Calu3 (cell line): Measurements from ENCODE around the gene NSL1. TPM values are rescaled to one million over a fixed set of nuclear protein-coding genes. Genes with fewer than 3 reads are reported as not detected.
A peak's percentile ranks its signal among the peaks of the same experiment; 100 is the strongest.

Experiments
- BruUV-seq: library from RNA; stranded (reverse); fragments of 400-500 nt; replicated peaks from 2 replicates; lab custom pipeline; 2021; lab: Mats Ljungman, UMichigan
- CTCF ChIA-PET: fragments of 300-600 bp; sonication (Branson Sonifier 250); formaldehyde crosslinking; loops from one replicate; lab custom pipeline; 2022; ENCODE audit warnings: antibody characterized with exemption; lab: Charles Lee
- DNase-seq: peaks from one replicate; pipeline ENCODE4 v3.0.0; 2022
- H3K27ac Mint-ChIP-seq: one replicate; pipeline ENCODE4 v1.8.0; 2022; ENCODE audit warnings: mixed read lengths; ENCODE audit not compliant: unreplicated experiment
- H3K27me3 Mint-ChIP-seq: one replicate; pipeline ENCODE4 v1.8.0; 2022; ENCODE audit warnings: mixed read lengths; ENCODE audit not compliant: unreplicated experiment
- H3K36me3 Mint-ChIP-seq: one replicate; pipeline ENCODE4 v1.8.0; 2022; ENCODE audit warnings: mild to moderate bottlenecking, moderate library complexity, mixed read lengths; ENCODE audit not compliant: insufficient read depth, unreplicated experiment
- H3K4me1 Mint-ChIP-seq: one replicate; pipeline ENCODE4 v1.8.0; 2022; ENCODE audit warnings: mild to moderate bottlenecking, low read depth, mixed read lengths; ENCODE audit not compliant: unreplicated experiment
- H3K4me3 Mint-ChIP-seq: one replicate; pipeline ENCODE4 v1.8.0; 2022; ENCODE audit warnings: mild to moderate bottlenecking, low read depth, moderate library complexity, mixed read lengths; ENCODE audit not compliant: unreplicated experiment
- H3K9me3 Mint-ChIP-seq: one replicate; pipeline ENCODE4 v1.8.0; 2022; ENCODE audit warnings: low read depth, mixed read lengths; ENCODE audit not compliant: unreplicated experiment
- CTCF ChIP-seq: fragments of 200-600 bp; IDR thresholded peaks from one replicate; pipeline ENCODE4 v1.8.0; 2022; ENCODE audit warnings: antibody characterized with exemption; ENCODE audit not compliant: unreplicated experiment
- intact Hi-C: fragments of 100-400 bp; cut with micrococcal nuclease; formaldehyde crosslinking; loops from one replicate; pipeline ENCODE4 v1.10.0; 2022; ENCODE audit not compliant: unreplicated experiment
- total RNA-seq: library from RNA; stranded (reverse); gene quantifications from 2 replicates; pipeline ENCODE4 v1.2.3, GENCODE V29; 2022

The NSL1 gene
- total RNA-seq, 1 experiment from 2014 or later = 47.2 TPM

DNA sequence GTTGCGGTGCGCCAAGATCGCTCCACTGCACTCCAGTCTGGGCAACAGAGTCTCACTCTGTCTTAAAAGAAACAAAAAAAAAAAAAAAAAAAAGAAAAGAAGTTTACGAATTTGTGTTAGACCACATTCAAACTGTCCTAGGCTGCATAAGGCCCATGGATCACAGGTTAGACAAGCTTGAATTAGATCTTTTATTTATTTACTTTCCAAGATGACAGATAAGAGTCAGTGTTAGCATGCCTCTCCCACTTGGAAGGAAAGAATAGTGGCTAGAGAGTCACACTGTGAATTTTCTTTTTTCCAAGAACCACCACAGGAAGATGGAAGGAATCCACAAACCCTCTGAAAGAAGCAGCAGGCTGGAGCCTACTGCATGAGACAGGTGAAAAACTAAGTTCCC, 29.3 kb downstream of the NSL1 start:
- intact Hi-C loops = no loop called here
- BruUV-seq = no TSS peak
- Mint-ChIP-seq H3K36me3 (no peaks in the 10 kb centered on the region), H3K27ac (no peak overlapping the region), H3K27me3 (no peaks in the 10 kb centered on the region), H3K4me3 (no peak overlapping the region), H3K9me3 (no peaks in the 10 kb centered on the region), H3K4me1 (no peaks in the 10 kb centered on the region)
- CTCF ChIA-PET = interaction anchor here (0.6 kb wide), 2 partner anchors 9 to 82 kb away, joined by 5 to 6 read pairs; no protein-coding TSS in a partner anchor
- DNase-seq = no peak
- TF ChIP-seq CTCF = no peak

- BruUV-seq = no TSS peak
- H3K4me3 Mint-ChIP-seq = no peak overlapping the region
- H3K27me3 Mint-ChIP-seq = no peaks in the 10 kb centered on the region
- CTCF ChIA-PET = interaction anchor here (0.5 to 1.2 kb wide), 2 partner anchors 10 to 83 kb away, joined by 3 to 4 read pairs; no protein-coding TSS in a partner anchor
- peak; percentile 33 for TF ChIP-seq CTCF
- no peaks in the 10 kb centered on the region for H3K4me1 Mint-ChIP-seq
- no peaks in the 10 kb centered on the region for H3K9me3 Mint-ChIP-seq
- H3K27ac Mint-ChIP-seq = no peak overlapping the region
- peak; percentile 58 for DNase-seq
- H3K36me3 Mint-ChIP-seq = no peaks in the 10 kb centered on the region
- intact Hi-C loops = no loop called here
Measured at GRCh38 chr1:212760126-212760823, 31.3 kb downstream of the NSL1 start.

- no peaks in the 10 kb centered on the region for H3K9me3 Mint-ChIP-seq
- no peaks in the 10 kb centered on the region for H3K36me3 Mint-ChIP-seq
- intact Hi-C loops = no loop called here
- no TSS peak for BruUV-seq
- no peaks in the 10 kb centered on the region for H3K4me1 Mint-ChIP-seq
- CTCF ChIA-PET = interaction anchor here (1.2 kb wide), 1 partner anchor 10 kb away, joined by 4 read pairs; no protein-coding TSS in a partner anchor
- H3K27ac Mint-ChIP-seq = no peak overlapping the region
- no peak for DNase-seq
- no peak overlapping the region for H3K4me3 Mint-ChIP-seq
- H3K27me3 Mint-ChIP-seq = no peaks in the 10 kb centered on the region
- no peak for TF ChIP-seq CTCF
Measured at GRCh38 chr1:212759683-212760082, 31.9 kb downstream of the NSL1 start.

GRCh38 chr1:212754680-212755079, 36.9 kb downstream of the NSL1 start:
- Mint-ChIP-seq H3K4me3 (no peak overlapping the region), H3K4me1 (peaks cover 19% of the 10 kb centered on the region), H3K36me3 (peaks cover 10% of the 10 kb centered on the region), H3K27ac (no peak overlapping the region), H3K27me3 (no peaks in the 10 kb centered on the region), H3K9me3 (no peaks in the 10 kb centered on the region)
- no peak for TF ChIP-seq CTCF
- intact Hi-C loops = no loop called here
- DNase-seq = no peak
- CTCF ChIA-PET = no interaction called here
- no TSS peak for BruUV-seq
